Ectodermal cell (in vitro differentiated cells): ENCODE data around the gene STRN4.

ENCODE experiments used
- H3K27ac ChIP-seq: 2 replicates; pipeline ENCODE4 v1.7.0; 2013; ENCODE audit warnings: mild to moderate bottlenecking, low read depth, low read length; ENCODE audit not compliant: insufficient read depth, poor library complexity, severe bottlenecking
- H3K27me3 ChIP-seq: 2 replicates; pipeline ENCODE4 v1.7.0; 2013; ENCODE audit warnings: mild to moderate bottlenecking, low read length; ENCODE audit not compliant: insufficient read depth, control insufficient read depth, poor library complexity, severe bottlenecking
- H3K36me3 ChIP-seq: one replicate; pipeline ENCODE4 v1.7.0; 2013; ENCODE audit warnings: low read length; ENCODE audit not compliant: control insufficient read depth, insufficient read depth
- H3K4me1 ChIP-seq: one replicate; pipeline ENCODE4 v1.7.0; 2013; ENCODE audit warnings: low read length; ENCODE audit not compliant: control insufficient read depth, insufficient read depth
- H3K4me3 ChIP-seq: 2 replicates; pipeline ENCODE4 v1.7.0; 2013; ENCODE audit warnings: low read depth, low read length, control low read depth; ENCODE audit not compliant: insufficient read depth
- H3K9me3 ChIP-seq: 2 replicates; pipeline ENCODE4 v1.7.0; 2013; ENCODE audit warnings: mild to moderate bottlenecking, low read length, moderate library complexity; ENCODE audit not compliant: control insufficient read depth

STRN4 gene

GRCh38 chr19:46670813-46671212 is 75.4 kb downstream of the STRN4 start:
- Histone ChIP-seq H3K27me3 (no peaks in the 10 kb centered on the region), H3K4me3 (no peak overlapping the region), H3K27ac (no peak overlapping the region), H3K9me3 (no peaks in the 10 kb centered on the region), H3K4me1 (no peaks in the 10 kb centered on the region), H3K36me3 (peaks cover 4% of the 10 kb centered on the region)
